Upper lobe of left lung (tissue), 6 donors: Measurements from ENCODE around the gene BUB3. TPM values are rescaled to one million over a fixed set of nuclear protein-coding genes. Genes with fewer than 3 reads are reported as not detected.

Experiments
- ATAC-seq, 2 donors: fragments of 200-7000 bp; cut with Tn5 transposase; one replicate each; pipeline ENCODE4 v1.9.1; 2022; ENCODE audit warnings: mild to moderate bottlenecking in 2 of 2, moderate library complexity in 2 of 2; ENCODE audit not compliant: low FRiP score in 2 of 2
- DNase-seq, 2 donors: peaks; one replicate each; pipeline ENCODE4 v3.0.0-alpha.2; 2019 to 2020
- H3K27ac ChIP-seq, 4 donors: fragments of 200-600 bp; sonication (generic); one replicate each; pipeline ENCODE4 v1.5.1; 2016 to 2019
- H3K27me3 ChIP-seq, 4 donors: fragments of 200-600 bp; sonication (generic); one replicate each; pipeline ENCODE4 v1.5.1; 2017 to 2019
- H3K36me3 ChIP-seq, 4 donors: fragments of 200-600 bp; sonication (generic); one replicate each; pipeline ENCODE4 v1.5.1; 2016 to 2019
- H3K4me1 ChIP-seq, 4 donors: fragments of 200-600 bp; sonication (generic); one replicate each; pipeline ENCODE4 v1.5.1; 2018 to 2019
- H3K4me3 ChIP-seq, 4 donors: fragments of 200-600 bp; sonication (generic); one replicate each; pipeline ENCODE4 v1.5.1; 2017 to 2019; ENCODE audit warnings: mild to moderate bottlenecking in 2 of 4, moderate library complexity in 1 of 4
- H3K9me3 ChIP-seq, 4 donors: fragments of 200-600 bp; sonication (generic); one replicate each; pipeline ENCODE4 v1.5.1; 2018 to 2019
- EP300 ChIP-seq, 4 donors: sonication (generic); formaldehyde crosslinking; IDR thresholded peaks; one replicate each; pipeline ENCODE4 v1.5.1; 2017; ENCODE audit warnings: antibody characterized with exemption in 4 of 4, control low read depth in 2 of 4
- POLR2A ChIP-seq, 4 donors: fragments of 450-650 bp; IDR thresholded peaks; one replicate each; pipeline ENCODE4 v1.5.1; 2016 to 2017; ENCODE audit warnings: antibody characterized with exemption in 4 of 4, mild to moderate bottlenecking in 2 of 4
- POLR2AphosphoS5 ChIP-seq, 2 donors: sonication (generic); formaldehyde crosslinking; IDR thresholded peaks; one replicate each; pipeline ENCODE4 v1.5.1; 2017; ENCODE audit warnings: antibody characterized with exemption in 2 of 2
- WGBS, 2 donors: methylation state at CpG; one replicate each; pipeline ENCODE4 v1.1.5; 2017 to 2018; 5-methylcytosine and 5-hydroxymethylcytosine counted together
- total RNA-seq, 6 donors: library from RNA; depleted of rRNA in 4 of 6; stranded (reverse); fragments of >200 nt in 4 of 6; gene quantifications; one replicate each; pipeline versions ENCODE4 v1.1.0 to v1.2.1, GENCODE V29; 2016 to 2021
- TF ChIP-seq, protein P1 (sequence below), 6 experiments: fragments of 450-650 bp in 4 of 6; fragments of 200-600 bp in 2 of 6; sonication (generic) in 2 of 6; IDR thresholded peaks; one replicate each; pipeline ENCODE4 v1.5.1; 2016 to 2019; ENCODE audit warnings: antibody characterized with exemption in 6 of 6
- donor health status: DM: no; HTN: no; CAD: no; lungs with moderate emphysema.
- donor health status: DM: no; HTN: yes; CAD: no; lungs with severe emphysema.

Gene BUB3
- total RNA-seq, 6 donors from 2014 or later, result 41.0 to 138 (median 52.4) TPM

DNA sequence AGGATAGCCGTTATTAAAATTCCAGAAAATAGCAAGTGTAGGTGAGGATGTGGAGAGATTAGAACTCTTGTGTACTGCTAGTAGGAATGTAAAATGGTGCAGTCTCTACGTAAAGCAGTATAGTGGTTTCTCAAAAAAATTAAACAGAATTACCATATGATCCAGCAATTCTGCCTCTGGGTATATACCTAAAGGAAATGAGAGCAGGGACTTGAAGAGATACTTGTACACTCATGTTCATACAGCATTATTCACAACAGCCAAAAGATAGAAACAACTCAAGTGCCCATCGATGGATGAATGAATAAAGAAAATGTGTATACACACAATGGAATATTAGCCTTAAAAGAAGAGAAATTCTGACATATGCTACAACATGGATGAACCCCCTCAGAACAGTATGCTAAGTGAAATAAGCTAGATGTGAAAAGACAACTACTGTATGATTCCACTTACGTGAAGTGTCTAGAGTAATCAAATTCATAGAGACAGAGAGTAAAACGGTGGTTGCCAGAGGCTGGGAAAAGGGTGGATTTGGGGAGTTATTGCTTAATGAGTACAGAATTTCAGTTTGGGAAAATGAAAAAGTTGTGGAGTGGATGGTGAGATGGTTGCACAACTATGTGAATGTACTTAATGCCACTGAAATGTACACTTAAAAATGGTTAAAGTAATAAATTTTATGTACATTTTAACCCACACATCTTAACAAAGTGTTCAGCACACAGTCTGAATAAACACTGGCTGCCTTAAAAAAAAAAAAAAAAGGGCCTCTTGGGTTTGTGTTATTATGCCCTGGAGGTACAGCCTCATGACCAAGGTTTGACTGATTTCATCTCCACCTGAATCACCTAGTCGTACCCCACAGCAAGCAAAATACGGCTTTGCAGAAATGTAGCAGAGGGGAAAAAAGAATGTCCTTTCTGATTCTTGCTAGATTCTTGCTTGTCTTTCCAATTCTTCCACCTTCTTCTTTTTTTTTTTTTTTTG is 26.2 kb downstream of the BUB3 start:
- Histone ChIP-seq H3K4me1 (no peaks in the 10 kb centered on the region), H3K27me3 (no peaks in the 10 kb centered on the region), H3K27ac (no peak overlapping the region), H3K9me3 (peaks cover 0 to 10% (median 0%) of the 10 kb centered on the region in 4 donors), H3K36me3 (peaks cover 0 to 15% (median 2%) of the 10 kb centered on the region in 4 donors), H3K4me3 (no peak overlapping the region)
- ATAC-seq, result no peak
- TF ChIP-seq EP300 (IDR thresholded peaks at IDR 0.05), result no peak
- TF ChIP-seq POLR2AphosphoS5 (IDR thresholded peaks at IDR 0.05), result no peak
- TF ChIP-seq, protein P1, sequence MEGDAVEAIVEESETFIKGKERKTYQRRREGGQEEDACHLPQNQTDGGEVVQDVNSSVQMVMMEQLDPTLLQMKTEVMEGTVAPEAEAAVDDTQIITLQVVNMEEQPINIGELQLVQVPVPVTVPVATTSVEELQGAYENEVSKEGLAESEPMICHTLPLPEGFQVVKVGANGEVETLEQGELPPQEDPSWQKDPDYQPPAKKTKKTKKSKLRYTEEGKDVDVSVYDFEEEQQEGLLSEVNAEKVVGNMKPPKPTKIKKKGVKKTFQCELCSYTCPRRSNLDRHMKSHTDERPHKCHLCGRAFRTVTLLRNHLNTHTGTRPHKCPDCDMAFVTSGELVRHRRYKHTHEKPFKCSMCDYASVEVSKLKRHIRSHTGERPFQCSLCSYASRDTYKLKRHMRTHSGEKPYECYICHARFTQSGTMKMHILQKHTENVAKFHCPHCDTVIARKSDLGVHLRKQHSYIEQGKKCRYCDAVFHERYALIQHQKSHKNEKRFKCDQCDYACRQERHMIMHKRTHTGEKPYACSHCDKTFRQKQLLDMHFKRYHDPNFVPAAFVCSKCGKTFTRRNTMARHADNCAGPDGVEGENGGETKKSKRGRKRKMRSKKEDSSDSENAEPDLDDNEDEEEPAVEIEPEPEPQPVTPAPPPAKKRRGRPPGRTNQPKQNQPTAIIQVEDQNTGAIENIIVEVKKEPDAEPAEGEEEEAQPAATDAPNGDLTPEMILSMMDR (IDR thresholded peaks at IDR 0.05), result no peak
- no peak for TF ChIP-seq POLR2A (IDR thresholded peaks at IDR 0.05)
- DNase-seq, result no peak
- WGBS, 2 donors, result 71 to 77% methylated on average over 7 of the region's 7 CpGs

DNA sequence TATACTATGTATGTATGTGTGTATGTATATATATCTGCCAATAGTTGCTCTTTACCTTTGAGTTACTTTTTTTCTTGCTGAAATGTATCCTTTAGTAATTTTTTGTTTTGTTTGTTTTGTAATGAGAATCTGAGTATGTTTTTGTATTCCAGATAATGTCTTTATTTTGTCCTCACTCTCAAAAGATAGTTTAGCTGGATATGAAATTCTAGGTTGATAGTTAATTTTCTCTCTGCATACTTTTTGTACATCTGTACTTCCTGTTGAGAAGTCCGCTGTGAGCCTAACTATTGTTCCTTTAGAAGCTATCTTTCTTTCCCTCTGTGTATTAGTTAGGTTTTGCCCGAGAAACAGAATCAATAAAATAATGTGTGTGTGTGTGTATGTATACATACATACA is 29.5 kb downstream of the BUB3 start:
- Histone ChIP-seq H3K4me1 (no peaks in the 10 kb centered on the region), H3K27ac (no peak overlapping the region), H3K4me3 (no peak overlapping the region), H3K27me3 (no peaks in the 10 kb centered on the region), H3K36me3 (peaks cover 0 to 14% (median 0%) of the 10 kb centered on the region in 4 donors), H3K9me3 (peaks cover 0 to 10% (median 0%) of the 10 kb centered on the region in 4 donors)
- TF ChIP-seq POLR2A (IDR thresholded peaks at IDR 0.05) (no peak), POLR2AphosphoS5 (IDR thresholded peaks at IDR 0.05) (no peak), EP300 (IDR thresholded peaks at IDR 0.05) (no peak)
- TF ChIP-seq, protein P1 (IDR thresholded peaks at IDR 0.05), result no peak
- WGBS, 2 donors, result 96 to 100% methylated on average over 2 of the region's 2 CpGs
- DNase-seq (no peak), ATAC-seq (no peak)

DNA sequence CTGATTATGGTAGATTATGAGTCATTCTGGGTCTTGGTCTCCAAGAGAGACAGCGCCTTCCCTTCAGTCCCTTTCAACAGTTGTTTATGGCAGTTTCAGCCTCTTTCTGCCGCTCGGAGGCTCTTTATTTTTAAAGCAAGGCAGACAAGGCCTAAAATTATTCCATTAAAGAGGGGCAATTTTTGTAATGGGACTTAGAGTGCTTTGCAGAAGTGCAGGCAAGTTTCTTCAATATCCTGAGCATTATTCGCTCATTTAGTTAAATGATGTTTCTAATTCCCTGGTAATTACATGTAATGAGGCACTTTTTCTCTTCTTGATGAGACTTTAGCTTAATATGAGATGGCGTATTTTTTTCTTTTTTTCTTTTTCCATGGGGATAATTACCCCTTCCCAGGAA is 33.6 kb downstream of the BUB3 start:
- ATAC-seq (no peak), DNase-seq (no peak)
- H3K9me3 ChIP-seq, result peaks cover 0 to 10% (median 0%) of the 10 kb centered on the region in 4 donors
- H3K27ac ChIP-seq, result no peak overlapping the region
- 97% methylated on average over 5 of the region's 5 CpGs for WGBS, 2 donors
- TF ChIP-seq, protein P1 (IDR thresholded peaks at IDR 0.05), result no peak
- no peak for TF ChIP-seq POLR2A (IDR thresholded peaks at IDR 0.05)
- TF ChIP-seq EP300 (IDR thresholded peaks at IDR 0.05), result no peak
- no peak for TF ChIP-seq POLR2AphosphoS5 (IDR thresholded peaks at IDR 0.05)
- no peaks in the 10 kb centered on the region for H3K4me1 ChIP-seq
- no peak overlapping the region for H3K4me3 ChIP-seq
- peaks cover 0 to 19% (median 7%) of the 10 kb centered on the region in 4 donors for H3K36me3 ChIP-seq
- no peaks in the 10 kb centered on the region for H3K27me3 ChIP-seq

DNA sequence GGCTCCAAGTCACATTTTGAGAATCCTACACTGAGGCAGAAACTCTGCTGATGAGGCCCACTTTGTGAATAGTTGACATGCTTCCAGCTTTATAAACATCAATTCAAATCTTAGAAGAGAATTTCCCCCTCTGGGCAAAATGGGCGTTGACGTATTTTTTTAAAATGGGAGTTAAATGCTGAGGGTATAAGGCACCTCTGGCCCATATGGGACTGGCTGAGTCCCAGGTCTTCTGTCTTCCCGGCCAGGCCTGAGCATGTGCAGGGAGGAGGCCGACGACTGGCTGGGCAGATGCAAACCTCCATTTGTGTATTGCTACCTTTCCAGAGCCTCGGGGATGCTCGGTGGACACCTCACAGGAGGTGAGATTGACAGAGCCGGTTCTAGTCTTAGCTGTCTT is 37.7 kb downstream of the BUB3 start:
- WGBS, 2 donors, result 84 to 92% methylated on average over 8 of the region's 8 CpGs
- Histone ChIP-seq H3K27ac (no peak overlapping the region), H3K9me3 (no peaks in the 10 kb centered on the region), H3K4me3 (no peak overlapping the region), H3K27me3 (no peaks in the 10 kb centered on the region), H3K4me1 (no peaks in the 10 kb centered on the region), H3K36me3 (peaks cover 0 to 14% (median 4%) of the 10 kb centered on the region in 4 donors)
- TF ChIP-seq, protein P1 (IDR thresholded peaks at IDR 0.05), result no peak
- TF ChIP-seq EP300 (IDR thresholded peaks at IDR 0.05) (no peak), POLR2AphosphoS5 (IDR thresholded peaks at IDR 0.05) (no peak)
- no peak for ATAC-seq
- no peak for DNase-seq
